NCI-H82 (cell line): Measurements from ENCODE around the gene CFAP68.
"Not testable (repeated sequence)": the region's sequence is repeated elsewhere in the genome, so short reads cannot be mapped to it uniquely, and the experiment has no call there.

ENCODE experiments used
- DNase-seq: peaks from one replicate; lab custom pipeline; 2025; lab: John Stamatoyannopoulos, UW

Gene CFAP68

DNA sequence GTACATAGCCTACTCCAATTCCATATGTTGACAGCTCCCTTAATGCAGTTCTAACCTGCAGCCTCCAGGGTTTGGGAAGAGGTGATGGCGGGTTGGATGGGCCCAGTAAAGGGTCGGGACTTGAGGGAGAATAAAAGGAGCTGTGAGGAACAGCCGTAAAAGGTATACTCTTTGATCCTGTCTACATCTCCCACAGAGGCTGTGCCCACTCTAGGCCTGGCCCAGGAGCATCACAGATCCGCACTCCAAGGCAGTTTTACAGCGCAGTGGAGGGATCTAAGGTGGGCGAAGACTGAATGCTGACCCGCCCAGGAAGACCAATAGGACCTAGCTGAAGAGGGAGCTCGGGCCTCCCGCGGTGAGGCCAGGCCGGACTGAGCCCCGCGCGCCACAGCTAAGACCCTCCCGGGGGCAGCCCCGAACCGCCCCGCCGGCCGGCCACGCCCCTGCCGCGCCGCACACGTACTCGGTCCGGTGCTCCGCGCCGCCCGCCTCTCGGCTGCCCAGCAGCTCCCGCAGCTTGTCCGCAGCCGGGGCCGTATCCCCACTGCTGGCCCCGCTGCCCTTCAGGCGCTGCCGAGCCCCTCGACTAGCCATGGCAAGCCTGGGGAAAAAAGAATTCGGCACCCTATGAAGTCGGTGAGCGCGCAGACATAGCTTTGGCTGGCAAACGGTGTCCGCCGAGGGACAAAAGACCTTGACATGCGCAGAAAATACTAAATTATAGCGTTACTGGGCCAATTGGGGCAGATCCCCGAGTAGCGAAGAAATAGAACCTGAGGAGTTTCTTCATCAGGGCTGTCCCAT, 8.3 kb upstream of the CFAP68 start, which contains the start of gene ALG9:
Gene ALG9, minus strand, starts transcription at position 696 of the 807 bp plus-strand sequence. Its CDS starts 99 bp downstream, at position 597.
- peak; percentile 79 for DNase-seq

DNA sequence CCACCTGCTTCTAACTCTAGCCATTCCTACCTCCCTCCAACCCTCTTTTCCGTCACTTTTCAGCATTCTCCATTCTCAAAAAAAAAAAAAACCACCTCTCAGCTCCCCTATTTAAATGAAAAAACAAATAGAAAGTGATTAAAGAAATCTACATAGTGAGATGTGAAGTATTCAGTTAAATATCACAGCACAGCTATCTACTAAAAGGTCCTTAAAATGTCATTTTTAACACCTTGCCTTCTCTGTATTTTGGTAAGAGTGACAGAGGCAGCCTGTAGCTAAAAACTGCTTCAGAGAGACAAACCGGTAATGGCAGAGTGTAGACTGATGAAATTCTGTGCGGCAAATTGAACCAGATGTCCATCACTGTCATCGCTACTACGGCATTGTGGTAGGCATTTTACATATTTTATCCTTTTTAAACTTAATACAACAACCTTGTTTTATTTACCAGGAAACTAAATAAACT, 7.6 kb upstream of the CFAP68 start:
- peak; percentile 4 for DNase-seq

DNA sequence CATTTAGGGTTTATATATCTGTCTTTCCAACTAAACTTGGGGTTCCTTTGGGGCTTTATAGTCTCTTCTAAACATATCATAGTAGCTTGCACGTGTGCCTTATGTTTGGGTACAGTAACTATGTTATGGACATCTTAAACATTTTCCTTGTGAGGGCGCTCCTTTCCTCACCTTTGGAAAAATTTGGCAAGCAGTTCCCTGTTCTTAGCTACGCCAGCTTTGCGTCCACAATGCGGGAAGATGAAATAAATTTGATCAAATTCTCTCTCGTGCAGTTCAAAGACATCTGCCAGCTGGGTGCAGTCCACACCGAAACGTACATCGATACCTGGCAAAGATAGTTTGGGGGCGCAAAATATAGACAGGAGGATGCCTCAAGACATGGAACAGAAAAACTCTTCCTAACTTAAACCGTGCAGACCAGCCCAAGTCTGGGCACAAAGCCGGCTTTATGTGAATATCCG, 924 bp upstream of the CFAP68 start:
- peak; percentile 55 for DNase-seq

DNA sequence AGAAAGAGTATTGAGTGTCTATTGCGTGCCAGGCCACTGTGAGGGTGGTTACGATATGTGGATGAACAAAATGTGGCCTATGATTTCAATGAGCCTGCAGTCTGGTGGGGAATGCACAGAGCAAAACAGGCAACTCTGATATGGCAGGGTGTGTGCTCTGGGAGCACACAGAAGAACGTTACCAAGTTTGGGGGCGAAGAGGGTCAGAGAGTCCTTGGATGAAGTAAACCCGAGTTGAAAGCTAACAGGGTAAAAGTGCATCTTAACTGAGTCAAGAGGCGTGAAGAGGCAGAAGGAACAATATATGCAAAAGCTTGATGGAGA, 258 bp downstream of the CFAP68 start:
- no peak for DNase-seq

DNA sequence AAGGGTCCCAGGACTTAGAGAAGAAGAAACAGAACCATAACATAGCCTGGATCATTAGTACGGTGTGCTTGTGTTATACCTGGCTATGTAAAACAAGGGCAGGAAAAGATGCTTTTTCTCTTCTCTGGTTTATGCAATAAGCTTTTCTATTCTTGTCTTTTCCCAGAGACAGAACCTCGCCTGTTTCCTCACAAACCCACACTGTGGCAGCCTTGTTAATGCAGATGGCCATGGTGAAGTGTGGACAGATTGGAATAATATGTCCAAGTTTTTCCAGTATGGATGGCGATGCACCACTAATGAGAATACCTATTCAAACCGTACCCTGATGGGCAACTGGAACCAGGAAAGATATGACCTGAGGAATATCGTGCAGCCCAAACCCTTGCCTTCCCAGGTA, 2.9 kb downstream of the CFAP68 start:
- no peak for DNase-seq

DNA sequence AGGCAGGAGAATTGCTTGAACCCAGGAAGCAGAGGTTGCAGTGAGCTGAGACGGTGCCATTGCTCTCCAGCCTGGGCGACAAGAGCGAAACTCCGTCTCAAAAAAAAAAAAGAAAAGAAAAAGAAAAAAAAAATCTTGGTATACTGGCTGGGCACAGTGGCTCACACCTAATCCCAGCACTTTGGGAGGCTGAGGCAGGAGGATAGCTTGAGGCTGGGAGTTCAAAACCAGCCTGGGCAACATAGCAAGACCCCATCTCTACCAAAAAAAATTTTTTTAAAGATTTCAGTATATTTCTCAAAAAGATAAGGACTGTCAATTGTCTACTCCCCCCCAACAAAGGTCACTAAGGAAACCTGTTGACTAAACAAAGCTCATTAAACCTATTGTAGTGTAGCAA, 5.7 kb downstream of the CFAP68 start:
- DNase-seq, result not testable (repeated sequence)

DNA sequence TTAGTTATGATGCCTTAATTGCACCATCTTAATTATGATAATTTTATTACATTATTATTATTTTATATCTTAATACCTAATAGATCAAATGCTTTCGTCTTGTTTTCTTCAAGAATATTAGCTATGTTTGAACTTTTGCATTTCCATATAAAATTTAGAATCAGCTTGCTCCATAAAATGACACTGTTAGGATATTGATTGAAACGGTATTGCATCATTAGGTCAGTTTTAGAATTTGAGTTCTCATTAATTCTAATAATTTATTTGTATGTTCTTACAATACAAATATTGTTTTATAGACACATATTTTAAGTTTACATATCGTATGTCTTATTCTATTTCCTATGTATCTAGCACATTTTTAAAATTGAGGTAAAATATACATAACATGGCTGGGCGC, 6.7 kb downstream of the CFAP68 start:
- no peak for DNase-seq

DNA sequence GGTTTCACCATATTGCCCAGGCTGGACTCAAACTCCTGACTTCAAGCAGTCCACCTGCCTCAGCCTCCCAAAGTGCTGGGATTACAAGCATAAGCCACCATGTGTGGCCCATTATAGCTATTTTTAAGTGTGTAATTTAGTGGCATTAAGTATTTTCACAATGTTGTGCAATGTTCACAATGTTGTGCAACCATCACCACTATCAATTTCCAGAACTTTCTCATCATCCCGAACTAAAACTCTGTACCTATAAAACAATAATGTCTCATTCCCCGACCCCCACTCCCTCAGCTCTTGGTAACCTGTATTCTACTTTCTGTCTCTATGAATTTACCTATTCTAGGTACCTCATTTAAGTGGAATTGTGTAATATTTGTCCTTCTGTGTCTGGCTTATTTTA, 7.5 kb downstream of the CFAP68 start:
- no peak for DNase-seq

DNA sequence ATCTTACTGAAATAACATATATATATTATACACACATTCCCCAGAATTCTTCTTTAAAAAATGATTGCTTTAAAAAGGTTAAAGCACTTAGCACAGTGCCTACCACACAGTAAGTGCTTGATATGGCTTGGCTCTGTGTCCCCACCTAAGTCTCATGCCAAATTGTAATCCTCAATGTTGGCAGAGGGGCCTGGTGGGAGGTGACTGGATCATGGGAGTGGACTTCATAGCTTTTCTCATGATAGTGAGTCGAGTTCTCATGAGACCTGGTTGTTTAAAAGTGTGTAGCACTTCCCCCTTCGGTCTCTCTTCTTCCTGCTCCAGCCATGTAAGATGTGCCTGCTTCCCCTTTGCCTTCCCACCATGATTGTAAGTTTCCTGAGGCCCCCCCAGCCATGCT, 26.1 kb downstream of the CFAP68 start:
- DNase-seq, result no peak

DNA sequence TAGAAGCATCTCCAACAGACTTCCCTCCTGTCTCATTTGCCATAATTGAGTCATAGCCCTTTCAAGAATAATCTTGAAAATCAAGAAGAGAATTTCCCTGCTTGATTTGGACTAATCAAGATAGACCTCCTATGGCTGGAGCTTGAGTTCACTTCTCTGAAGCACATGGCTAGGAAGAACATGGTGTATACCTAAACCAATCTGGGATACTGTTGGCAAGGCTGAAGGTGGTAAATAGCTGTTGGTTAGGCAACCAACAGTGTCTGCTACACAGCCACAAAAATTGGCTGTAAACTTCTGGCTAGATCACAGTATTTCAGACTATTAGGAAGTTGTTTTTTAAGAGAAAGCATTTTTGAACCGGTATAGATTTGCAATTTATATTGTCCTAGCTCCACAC, 27.3 kb downstream of the CFAP68 start:
- DNase-seq, result no peak

DNA sequence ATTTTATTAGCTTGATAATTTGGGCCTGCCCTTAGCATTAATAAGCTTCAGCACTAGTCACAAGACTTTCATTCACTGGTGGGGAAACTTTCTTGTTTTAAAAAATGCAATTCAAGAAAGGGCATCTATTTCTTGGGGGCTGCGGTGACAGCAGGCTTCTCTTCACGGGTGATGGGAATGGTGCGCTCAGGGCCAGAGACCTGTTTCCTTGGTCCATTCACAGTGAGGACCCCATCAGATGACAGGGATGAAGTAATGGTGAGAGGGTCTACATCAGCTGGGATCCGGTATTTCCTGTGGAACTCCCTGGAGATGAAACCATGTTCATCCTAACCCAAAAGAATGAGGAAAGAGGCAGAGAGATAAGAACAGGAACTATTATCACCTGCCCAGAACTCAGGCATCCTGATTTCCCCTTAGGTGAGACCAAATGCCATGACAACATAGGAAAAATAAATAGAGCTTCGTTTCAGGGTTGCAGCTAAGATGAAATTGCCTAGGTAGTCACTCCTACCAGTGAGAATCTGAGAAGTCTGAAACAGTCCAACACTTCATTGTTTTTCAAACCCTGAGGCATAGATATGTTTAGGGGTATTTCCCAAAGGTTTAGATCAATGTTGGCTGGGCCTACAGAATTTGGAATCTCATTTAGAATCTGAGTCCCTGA, 29.4 kb downstream of the CFAP68 start:
- DNase-seq, result no peak

DNA sequence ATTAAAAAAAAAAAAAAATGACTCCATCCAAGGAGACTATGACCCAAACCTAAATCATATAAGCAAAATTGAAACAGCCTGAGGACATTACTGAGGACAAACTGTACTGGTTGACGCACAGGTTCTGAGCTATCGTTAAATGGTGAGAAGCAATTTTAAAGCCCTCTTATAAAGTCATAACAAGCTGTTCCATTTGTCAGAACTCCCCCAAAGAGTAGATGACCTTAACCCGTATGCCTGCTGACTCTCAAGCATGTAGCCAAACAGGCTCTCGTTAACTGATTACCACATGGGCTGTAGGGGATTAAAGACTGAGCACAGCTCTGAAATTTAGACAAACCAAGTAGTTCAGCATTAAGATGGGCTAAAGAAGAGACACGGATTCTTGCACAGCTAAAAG, 30.0 kb downstream of the CFAP68 start:
- peak; percentile 59 for DNase-seq

DNA sequence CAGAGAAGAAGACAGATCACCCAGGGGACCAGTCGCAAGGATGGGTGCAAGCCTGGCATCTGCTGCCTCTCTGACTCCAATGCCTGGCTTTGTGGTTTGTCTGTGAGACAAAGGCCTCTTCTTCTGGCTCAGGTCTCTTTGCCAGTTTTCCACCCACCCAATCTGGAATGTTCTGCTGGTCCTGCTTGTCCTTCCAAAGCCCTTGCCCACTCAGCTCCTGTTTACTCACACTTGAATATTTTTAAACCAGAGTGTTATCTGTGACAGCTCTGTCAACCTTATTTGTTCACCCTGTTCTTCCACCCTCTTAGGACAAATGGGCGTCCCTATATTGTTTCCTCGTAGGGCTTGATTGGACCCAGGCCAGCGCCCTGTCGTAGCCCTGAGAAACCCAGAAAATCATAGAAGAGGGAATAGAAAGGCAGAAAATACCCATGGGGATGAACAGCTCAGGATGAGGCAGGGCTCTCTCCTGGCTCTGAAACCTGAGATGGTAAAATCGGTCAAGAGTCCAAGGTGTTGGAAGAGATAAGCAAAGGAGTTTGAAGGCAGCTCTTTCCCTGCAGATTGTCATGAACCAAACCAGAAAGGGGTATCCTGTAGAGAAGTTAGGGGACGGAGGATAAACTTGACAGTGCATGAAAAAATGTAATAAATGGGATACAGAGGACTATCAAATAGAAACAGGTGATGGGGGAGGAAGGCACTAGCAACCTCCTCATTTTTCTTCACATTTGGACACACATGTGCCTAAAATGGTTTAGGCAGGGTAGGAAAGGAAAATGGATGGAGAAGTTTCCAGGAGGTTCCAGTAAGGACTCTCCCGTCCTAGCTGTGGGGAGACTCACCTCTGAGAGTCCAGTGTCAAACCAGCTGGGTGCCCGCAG, 31.6 kb downstream of the CFAP68 start:
- no peak for DNase-seq

DNA sequence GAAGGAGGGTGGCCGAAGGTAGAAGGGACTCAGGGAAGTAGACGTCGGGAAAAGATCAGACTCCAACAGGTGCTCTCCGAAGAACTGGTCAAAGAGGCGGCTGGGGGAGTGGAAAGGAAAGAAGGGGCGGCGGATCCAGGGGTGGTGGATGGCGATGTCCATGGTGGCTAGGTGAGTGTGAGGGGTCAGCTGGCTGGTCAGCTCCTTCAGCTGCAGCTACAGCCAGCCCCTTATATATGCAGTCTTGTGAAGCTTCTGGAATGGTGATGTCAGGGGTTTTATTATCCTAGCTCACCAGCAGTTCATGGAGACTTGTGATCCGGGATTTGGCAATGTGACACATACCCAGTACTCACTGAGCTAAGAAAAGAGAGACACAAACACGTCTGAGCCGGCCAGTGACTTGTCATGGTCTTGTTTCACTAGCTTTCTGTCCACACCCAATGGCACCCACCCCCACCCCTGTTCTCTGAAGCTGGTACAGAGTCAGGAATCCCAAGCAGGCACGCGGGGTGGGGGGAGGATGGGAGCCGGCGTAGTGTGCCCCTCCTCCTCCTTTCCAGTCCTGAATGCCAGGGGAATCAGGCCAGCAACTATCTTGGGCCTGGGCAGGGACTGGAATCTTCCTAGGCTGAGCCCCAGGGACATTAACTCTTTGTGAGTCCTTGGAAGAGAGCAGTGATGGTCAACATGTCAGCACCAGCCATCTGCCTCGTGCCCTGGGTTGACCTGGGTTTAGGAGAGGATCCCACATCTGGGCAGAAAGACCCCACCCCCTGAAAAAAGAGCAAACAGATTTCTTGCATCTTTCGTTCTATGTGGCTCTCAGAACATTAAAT, 32.4 kb downstream of the CFAP68 start, which contains the start of gene CRYAB:
Gene CRYAB, minus strand, starts transcription at position 208 of the 839 bp plus-strand sequence. Its CDS starts 46 bp downstream, at position 162.
- peak; percentile 8 for DNase-seq

DNA sequence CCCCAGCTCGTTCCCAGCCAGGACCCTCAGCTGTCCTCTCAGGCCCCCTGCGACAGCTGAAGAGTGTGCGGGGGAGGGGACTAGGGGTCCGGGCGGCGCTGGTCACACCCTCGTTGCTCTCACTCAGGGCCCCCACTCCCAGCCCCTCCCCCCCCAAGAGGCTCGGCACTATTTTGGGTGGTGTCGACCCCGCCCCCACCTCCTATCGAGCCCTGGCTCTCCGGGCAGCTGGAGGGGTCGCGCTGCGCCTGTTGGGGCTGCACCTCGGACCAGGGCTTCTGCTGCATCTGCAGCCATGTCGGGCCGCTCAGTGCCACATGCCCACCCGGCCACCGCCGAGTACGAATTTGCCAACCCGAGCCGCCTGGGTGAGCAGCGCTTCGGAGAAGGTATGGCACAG, 33.2 kb downstream of the CFAP68 start, which contains the start of gene HSPB2:
Gene HSPB2, plus strand, starts transcription at position 200 of the 400 bp plus-strand sequence. Its CDS starts 96 bp downstream, at position 296.
- DNase-seq, result no peak

DNA sequence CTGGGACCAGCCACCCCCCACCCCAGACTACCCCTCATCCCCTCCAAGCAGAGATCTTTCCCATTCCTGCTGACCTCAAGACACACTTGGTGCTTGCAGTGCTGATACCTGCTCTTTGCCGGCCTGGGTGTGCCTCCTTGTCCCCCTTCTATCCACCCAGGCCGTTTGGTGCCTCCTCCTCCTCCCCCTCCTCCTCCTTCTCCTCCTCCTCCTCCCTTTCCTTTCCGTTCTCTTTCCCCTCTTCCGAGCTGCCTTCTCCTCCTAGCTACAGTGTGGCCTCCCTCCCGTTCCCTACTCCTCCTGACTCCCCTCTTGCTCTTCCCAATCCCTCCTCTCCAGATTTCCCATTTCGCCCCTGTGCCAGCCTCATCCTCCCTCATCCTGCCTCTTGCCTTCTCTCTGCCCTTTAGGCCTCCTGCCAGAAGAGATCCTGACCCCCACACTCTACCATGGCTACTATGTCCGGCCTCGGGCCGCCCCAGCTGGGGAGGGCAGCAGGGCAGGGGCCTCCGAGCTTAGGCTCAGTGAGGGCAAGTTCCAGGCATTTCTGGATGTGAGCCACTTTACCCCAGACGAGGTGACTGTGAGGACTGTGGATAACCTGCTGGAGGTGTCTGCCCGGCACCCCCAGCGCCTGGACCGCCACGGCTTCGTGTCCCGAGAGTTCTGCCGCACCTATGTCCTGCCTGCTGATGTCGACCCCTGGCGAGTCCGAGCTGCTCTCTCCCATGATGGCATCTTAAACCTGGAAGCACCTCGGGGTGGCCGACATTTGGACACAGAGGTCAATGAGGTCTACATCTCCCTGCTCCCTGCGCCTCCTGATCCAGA, 33.9 kb downstream of the CFAP68 start:
- no peak for DNase-seq

DNA sequence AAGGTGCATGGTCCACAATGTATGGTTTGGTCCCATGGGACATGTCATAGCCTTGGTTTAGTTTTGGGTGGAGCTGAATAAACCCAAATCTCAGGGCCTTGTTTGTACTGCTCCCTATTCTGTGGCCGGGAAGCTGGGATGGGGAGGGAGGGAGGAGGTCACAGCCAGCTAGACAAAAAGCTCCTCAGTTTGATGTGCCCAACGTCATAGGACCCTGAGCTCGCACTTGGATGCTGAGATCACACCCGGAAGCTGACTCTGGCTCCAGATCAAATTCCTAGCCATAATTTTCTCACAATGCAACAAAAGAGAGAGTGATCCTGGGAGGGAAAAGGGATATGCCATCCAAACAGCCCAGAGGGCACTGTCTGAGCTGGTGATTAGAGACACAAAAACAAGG, 34.7 kb downstream of the CFAP68 start:
- DNase-seq, result no peak

DNA sequence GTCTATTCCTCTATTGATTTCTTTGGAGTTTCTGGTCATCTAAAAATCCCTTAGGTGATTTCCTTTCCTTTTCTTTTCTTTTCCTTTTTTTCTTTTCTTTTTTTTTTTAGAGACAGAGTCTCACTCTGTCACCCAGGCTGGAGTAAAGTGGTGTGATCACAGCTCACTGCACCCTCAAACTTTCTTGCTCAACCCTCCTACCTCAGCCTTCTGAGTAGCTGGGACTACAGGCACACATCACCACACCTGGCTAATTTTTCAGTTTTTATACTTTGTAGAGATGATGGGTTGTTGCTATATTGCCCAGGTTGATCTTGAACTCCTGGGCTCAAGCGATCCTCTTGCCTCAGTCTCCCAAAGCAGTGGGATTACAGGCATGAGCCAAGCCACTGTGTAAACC, 37.4 kb downstream of the CFAP68 start:
- no peak for DNase-seq

DNA sequence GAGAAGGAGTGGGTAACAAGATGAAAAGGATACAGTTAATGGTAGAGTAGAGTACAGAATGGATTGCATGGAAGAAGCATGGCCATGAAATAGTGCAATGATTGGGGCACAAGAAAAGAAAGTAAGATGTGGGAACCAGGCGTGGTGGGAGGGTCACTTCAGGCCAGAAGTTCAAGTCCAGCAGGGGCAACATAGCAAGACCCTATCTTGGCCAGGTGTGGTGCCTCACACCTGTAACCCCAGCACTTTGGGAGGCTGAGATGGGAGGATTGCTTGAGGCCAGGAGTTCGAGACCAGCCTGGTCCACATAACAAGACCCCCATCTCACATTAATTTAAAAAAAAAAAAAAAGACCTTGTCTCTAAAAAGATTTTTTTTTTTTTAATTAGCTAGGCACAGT, 38.0 kb downstream of the CFAP68 start:
- DNase-seq, result no peak

DNA sequence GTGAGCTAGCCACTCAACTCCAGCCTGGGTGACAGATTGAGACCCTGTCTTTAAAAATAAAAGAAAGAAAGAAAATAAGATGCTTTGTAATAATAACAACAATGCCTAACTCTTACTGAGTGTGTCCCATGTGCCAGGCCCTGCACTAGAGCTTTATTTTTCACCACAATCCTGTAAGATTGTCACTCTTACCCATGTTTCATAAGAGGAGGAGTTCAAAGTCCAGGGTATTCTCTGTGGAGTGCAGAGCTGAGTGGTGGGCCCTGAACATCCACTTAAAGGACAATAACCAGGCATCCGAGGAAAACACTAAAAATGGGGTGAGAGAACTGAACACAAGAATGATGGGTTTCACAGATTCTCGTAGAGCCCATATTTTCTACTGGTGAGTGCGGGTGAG, 38.4 kb downstream of the CFAP68 start:
- no peak for DNase-seq
